ENCODE data around the gene IWS1. TPM values are rescaled to one million over a fixed set of nuclear protein-coding genes. Genes with fewer than 3 reads are reported as not detected.
"Not testable (repeated sequence)": the region's sequence is repeated elsewhere in the genome, so short reads cannot be mapped to it uniquely, and the experiment has no call there.

IWS1 gene
- polyA plus RNA-seq, 1 experiment = 55.0 TPM

GRCh38 chr2:127545189-127545588, 18.9 kb upstream of the IWS1 start:
- Histone ChIP-seq H3K9me3 (ENCODE audit: control insufficient read depth, insufficient read depth, low read length) (no peaks in the 10 kb centered on the region; the same call in 1 of the 2 replicates), H3K27me3 (ENCODE audit: control insufficient read depth, insufficient read depth, low read length) (peaks cover 52% of the 10 kb centered on the region), H3K27ac (ENCODE audit: low read depth, low read length) (no peak overlapping the region), H3K4me3 (ENCODE audit: low read depth, low read length) (no peak overlapping the region)
- CTCF ChIA-PET = no interaction called here
- TF ChIP-seq CTCF (IDR thresholded peaks at IDR 0.05; ENCODE audit: low read depth, low read length) = no peak
- no peak for DNase-seq (ENCODE audit: low read depth, low spot score)
- POLR2A ChIA-PET = no interaction called here

DNA sequence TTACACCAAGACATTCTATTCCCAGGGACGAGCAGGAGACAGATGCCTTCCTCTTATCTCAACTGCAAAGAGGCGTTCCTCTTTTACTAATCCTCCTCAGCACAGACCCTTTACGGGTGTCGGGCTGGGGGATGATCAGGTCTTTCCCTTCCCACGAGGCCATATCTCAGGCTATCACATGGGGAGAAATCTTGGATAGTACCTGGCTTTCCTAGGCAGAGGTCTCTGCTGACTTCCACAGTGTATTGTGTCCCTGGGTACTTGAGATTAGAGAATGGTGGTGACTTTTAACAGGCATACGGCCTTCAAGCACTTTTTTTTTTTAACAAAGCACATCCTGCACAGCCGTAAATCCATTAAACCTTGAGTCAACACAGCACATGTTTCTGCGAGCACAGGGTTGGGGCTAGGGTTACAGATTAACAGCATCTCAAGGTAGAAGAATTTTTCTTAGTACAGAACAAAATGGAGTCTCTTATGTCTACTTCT, 16.8 kb upstream of the IWS1 start:
- H3K4me3 ChIP-seq (ENCODE audit: low read depth, low read length); CTCF ChIA-PET; H3K27ac ChIP-seq (ENCODE audit: low read depth, low read length); DNase-seq (ENCODE audit: low read depth, low spot score); H3K9me3 ChIP-seq (ENCODE audit: control insufficient read depth, insufficient read depth, low read length); POLR2A ChIA-PET: not testable (repeated sequence)
- H3K27me3 ChIP-seq (ENCODE audit: control insufficient read depth, insufficient read depth, low read length) = peaks cover 47% of the 10 kb centered on the region

DNA sequence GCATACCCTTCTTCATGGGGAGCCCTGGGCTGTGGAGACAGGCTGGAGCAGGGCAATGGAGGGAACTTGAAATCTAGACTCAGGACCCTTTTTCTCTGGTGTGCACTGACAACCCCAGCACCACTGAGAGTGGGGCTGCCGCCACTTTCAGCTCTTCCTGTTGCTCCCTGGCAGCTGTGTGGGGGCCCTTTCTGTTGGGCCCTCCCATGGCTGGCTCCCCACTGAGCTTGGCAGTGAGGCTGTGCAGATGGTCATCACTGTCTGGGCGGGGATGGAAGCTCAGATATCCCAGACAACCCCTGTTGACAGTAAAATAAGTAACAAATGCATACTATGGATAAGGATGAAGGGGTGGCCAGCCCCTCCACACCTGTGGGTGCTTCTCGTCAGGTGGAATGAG, 15.9 kb upstream of the IWS1 start:
- DNase-seq (ENCODE audit: low read depth, low spot score) = no peak

GRCh38 chr2:127541809-127542208, 15.5 kb upstream of the IWS1 start:
- CTCF ChIA-PET = no interaction called here

More for the DNA sequence above, 15.9 kb upstream of the IWS1 start:
- Histone ChIP-seq H3K9me3 (ENCODE audit: control insufficient read depth, insufficient read depth, low read length) (no peaks in the 10 kb centered on the region; the same call in 1 of the 2 replicates), H3K27ac (ENCODE audit: low read depth, low read length) (no peak overlapping the region), H3K27me3 (ENCODE audit: control insufficient read depth, insufficient read depth, low read length) (peaks cover 49% of the 10 kb centered on the region), H3K4me3 (ENCODE audit: low read depth, low read length) (no peak overlapping the region)
- POLR2A ChIA-PET = no interaction called here
- CTCF ChIA-PET = no interaction called here
- no peak for TF ChIP-seq CTCF (IDR thresholded peaks at IDR 0.05; ENCODE audit: low read depth, low read length)

DNA sequence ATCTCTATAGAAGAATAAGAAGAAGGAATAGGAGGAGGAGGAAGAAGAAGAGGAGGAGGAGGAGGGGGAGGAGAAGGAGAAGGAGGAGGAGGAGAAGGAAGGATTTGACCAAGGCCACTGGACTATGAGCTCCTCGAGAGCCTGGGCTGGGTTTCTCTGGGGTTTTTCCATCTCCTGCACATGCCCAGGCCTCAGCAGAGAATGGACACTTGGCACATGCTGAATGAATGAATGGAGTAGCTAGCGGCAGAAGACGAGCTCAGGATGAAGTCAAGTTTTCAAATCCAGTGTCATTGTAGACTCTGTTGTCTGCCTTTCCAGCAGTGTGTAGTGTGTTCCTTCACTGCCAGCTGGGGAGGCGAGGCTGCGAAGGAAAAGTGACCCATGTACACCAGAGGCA, 11.4 kb upstream of the IWS1 start:
- ChIA-PET CTCF (interaction anchor here (0.6 kb wide), 1 partner anchor 24 kb away, joined by 4 read pairs; no protein-coding TSS in a partner anchor), POLR2A (interaction anchor here (1.9 kb wide), 1 partner anchor 11 kb away, joined by 4 read pairs; the partner anchor contains the start of gene IWS1)
- Histone ChIP-seq H3K4me3 (ENCODE audit: low read depth, low read length) (no peak overlapping the region), H3K27ac (ENCODE audit: low read depth, low read length) (no peak overlapping the region), H3K27me3 (ENCODE audit: control insufficient read depth, insufficient read depth, low read length) (peaks cover 34% of the 10 kb centered on the region), H3K9me3 (ENCODE audit: control insufficient read depth, insufficient read depth, low read length) (no peaks in the 10 kb centered on the region)
- DNase-seq (ENCODE audit: low read depth, low spot score) = no peak
- TF ChIP-seq CTCF (IDR thresholded peaks at IDR 0.05; ENCODE audit: low read depth, low read length) = no peak

More at GRCh38 chr2:127541809-127542208, 15.5 kb upstream of the IWS1 start:
- no peak for TF ChIP-seq CTCF (IDR thresholded peaks at IDR 0.05; ENCODE audit: low read depth, low read length)
- Histone ChIP-seq H3K27ac (ENCODE audit: low read depth, low read length) (no peak overlapping the region), H3K4me3 (ENCODE audit: low read depth, low read length) (no peak overlapping the region), H3K9me3 (ENCODE audit: control insufficient read depth, insufficient read depth, low read length) (no peaks in the 10 kb centered on the region; the same call in 1 of the 2 replicates), H3K27me3 (ENCODE audit: control insufficient read depth, insufficient read depth, low read length) (peaks cover 45% of the 10 kb centered on the region)
- no peak for DNase-seq (ENCODE audit: low read depth, low spot score)
- POLR2A ChIA-PET = no interaction called here
